HL-60 (cell line): ENCODE results near the gene SOX8.

Experiments
- GABPA ChIP-seq: IDR thresholded peaks from 2 replicates; pipeline ENCODE4 v1.6.1; 2012; ENCODE audit warnings: low read depth
- POLR2AphosphoS5 ChIP-seq: IDR thresholded peaks from 2 replicates; pipeline ENCODE4 v1.6.1; 2012; ENCODE audit warnings: low read depth
- REST ChIP-seq: IDR thresholded peaks from 2 replicates; pipeline ENCODE4 v1.6.1; 2012; ENCODE audit warnings: low read depth; ENCODE audit not compliant: insufficient replicate concordance
- SPI1 ChIP-seq: IDR thresholded peaks from 2 replicates; pipeline ENCODE4 v1.6.1; 2012; ENCODE audit warnings: low read depth, mild to moderate bottlenecking, borderline replicate concordance
- TF ChIP-seq, protein P1 (sequence below): IDR thresholded peaks from one replicate; pipeline ENCODE4 v1.5.1; 2011; ENCODE audit warnings: low read length, control low read depth, inconsistent platforms; ENCODE audit not compliant: insufficient read depth

GRCh38 chr16:1026784-1027500, 45.4 kb downstream of the SOX8 start:
- TF ChIP-seq, protein P1, sequence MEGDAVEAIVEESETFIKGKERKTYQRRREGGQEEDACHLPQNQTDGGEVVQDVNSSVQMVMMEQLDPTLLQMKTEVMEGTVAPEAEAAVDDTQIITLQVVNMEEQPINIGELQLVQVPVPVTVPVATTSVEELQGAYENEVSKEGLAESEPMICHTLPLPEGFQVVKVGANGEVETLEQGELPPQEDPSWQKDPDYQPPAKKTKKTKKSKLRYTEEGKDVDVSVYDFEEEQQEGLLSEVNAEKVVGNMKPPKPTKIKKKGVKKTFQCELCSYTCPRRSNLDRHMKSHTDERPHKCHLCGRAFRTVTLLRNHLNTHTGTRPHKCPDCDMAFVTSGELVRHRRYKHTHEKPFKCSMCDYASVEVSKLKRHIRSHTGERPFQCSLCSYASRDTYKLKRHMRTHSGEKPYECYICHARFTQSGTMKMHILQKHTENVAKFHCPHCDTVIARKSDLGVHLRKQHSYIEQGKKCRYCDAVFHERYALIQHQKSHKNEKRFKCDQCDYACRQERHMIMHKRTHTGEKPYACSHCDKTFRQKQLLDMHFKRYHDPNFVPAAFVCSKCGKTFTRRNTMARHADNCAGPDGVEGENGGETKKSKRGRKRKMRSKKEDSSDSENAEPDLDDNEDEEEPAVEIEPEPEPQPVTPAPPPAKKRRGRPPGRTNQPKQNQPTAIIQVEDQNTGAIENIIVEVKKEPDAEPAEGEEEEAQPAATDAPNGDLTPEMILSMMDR = no peak
- TF ChIP-seq GABPA = no peak
- no peak for TF ChIP-seq POLR2AphosphoS5
- no peak for TF ChIP-seq REST
- no peak for TF ChIP-seq SPI1
